H9 (cell line): ENCODE data around the gene RNF145. TPM values are rescaled to one million over a fixed set of nuclear protein-coding genes. Genes with fewer than 3 reads are reported as not detected.

Experiments used
- DNase-seq: peaks from one replicate; pipeline ENCODE4 v3.0.0-alpha.2; 2017
- H2AFZ ChIP-seq: one replicate; pipeline ENCODE4 v1.6.1; 2013; ENCODE audit warnings: mild to moderate bottlenecking, low read length, control low read depth, moderate library complexity
- H2AK5ac ChIP-seq: 2 replicates; pipeline ENCODE4 v1.6.1; 2013; ENCODE audit warnings: low read length, control low read depth, mixed read lengths; ENCODE audit not compliant: insufficient read length
- H2BK120ac ChIP-seq: one replicate; pipeline ENCODE4 v1.6.1; 2013; ENCODE audit warnings: low read depth, mild to moderate bottlenecking, low read length, control low read depth, inconsistent platforms; ENCODE audit not compliant: poor library complexity, severe bottlenecking
- H2BK12ac ChIP-seq: 2 replicates; pipeline ENCODE4 v1.6.1; 2013; ENCODE audit warnings: low read length, control low read depth, mixed read lengths, low read depth; ENCODE audit not compliant: insufficient read length
- H2BK15ac ChIP-seq: 2 replicates; pipeline ENCODE4 v1.6.1; 2013; ENCODE audit warnings: low read depth, low read length, control low read depth
- H2BK20ac ChIP-seq: one replicate; pipeline ENCODE4 v1.6.1; 2013; ENCODE audit warnings: low read depth, mild to moderate bottlenecking, low read length, control low read depth, inconsistent platforms; ENCODE audit not compliant: poor library complexity, severe bottlenecking
- H2BK5ac ChIP-seq: 2 replicates; pipeline ENCODE4 v1.6.1; 2013; ENCODE audit warnings: low read length, control low read depth, mixed read lengths; ENCODE audit not compliant: insufficient read length
- H3K14ac ChIP-seq: 2 replicates; pipeline ENCODE4 v1.6.1; 2013; ENCODE audit warnings: low read length, control low read depth; ENCODE audit not compliant: insufficient read depth
- H3K18ac ChIP-seq: 2 replicates; pipeline ENCODE4 v1.6.1; 2013; ENCODE audit warnings: low read depth, mild to moderate bottlenecking, mixed read lengths, low read length, control low read depth; ENCODE audit not compliant: insufficient read length
- H3K23ac ChIP-seq: 2 replicates; pipeline ENCODE4 v1.6.1; 2013; ENCODE audit warnings: low read length, control low read depth, mixed read lengths, low read depth; ENCODE audit not compliant: insufficient read length
- H3K23me2 ChIP-seq: 2 replicates; pipeline ENCODE4 v1.6.1; 2013; ENCODE audit warnings: low read depth, mild to moderate bottlenecking, mixed read lengths, low read length, control low read depth; ENCODE audit not compliant: insufficient read length, poor library complexity, severe bottlenecking
- H3K27ac ChIP-seq: 2 replicates; pipeline ENCODE4 v1.5.1; 2013; ENCODE audit warnings: low read length, control low read depth, mixed read lengths, low read depth; ENCODE audit not compliant: insufficient read length
- H3K27me3 ChIP-seq: 2 replicates; pipeline ENCODE4 v1.6.1; 2013; ENCODE audit warnings: low read length, control low read depth, inconsistent platforms; ENCODE audit not compliant: insufficient read depth
- H3K4ac ChIP-seq: 2 replicates; pipeline ENCODE4 v1.6.1; 2013; ENCODE audit warnings: low read depth, mild to moderate bottlenecking, control low read depth, inconsistent platforms, low read length, moderate library complexity
- H3K4me1 ChIP-seq: 2 replicates; pipeline ENCODE4 v1.6.1; 2013; ENCODE audit warnings: low read length, control low read depth, inconsistent platforms; ENCODE audit not compliant: insufficient read depth
- H3K4me2 ChIP-seq: 2 replicates; pipeline ENCODE4 v1.6.1; 2013; ENCODE audit warnings: low read length, control low read depth, mixed read lengths; ENCODE audit not compliant: insufficient read length, insufficient read depth
- H3K56ac ChIP-seq: 2 replicates; pipeline ENCODE4 v1.6.1; 2013; ENCODE audit warnings: low read depth, mild to moderate bottlenecking, mixed read lengths, low read length, control low read depth; ENCODE audit not compliant: insufficient read length
- H3K79me1 ChIP-seq: 2 replicates; pipeline ENCODE4 v1.6.1; 2013; ENCODE audit warnings: low read depth, mild to moderate bottlenecking, moderate library complexity, low read length, control low read depth, inconsistent platforms; ENCODE audit not compliant: insufficient read depth, poor library complexity, severe bottlenecking
- H3K79me2 ChIP-seq: 2 replicates; pipeline ENCODE4 v1.6.1; 2013; ENCODE audit warnings: low read length, control low read depth, inconsistent platforms; ENCODE audit not compliant: insufficient read depth
- H3K9ac ChIP-seq: 2 replicates; pipeline ENCODE4 v1.6.1; 2013; ENCODE audit warnings: low read length, control low read depth, mixed read lengths; ENCODE audit not compliant: insufficient read length; ENCODE audit errors: extremely low read depth
- H3K9me3 ChIP-seq: one replicate; pipeline ENCODE4 v1.6.1; 2013; ENCODE audit warnings: low read depth, low read length, inconsistent platforms; ENCODE audit not compliant: control insufficient read depth
- H3T11ph ChIP-seq: one replicate; pipeline ENCODE4 v1.6.1; 2013; ENCODE audit warnings: mild to moderate bottlenecking, low read length, control low read depth, inconsistent platforms
- H4K20me1 ChIP-seq: one replicate; pipeline ENCODE4 v1.6.1; 2013; ENCODE audit not compliant: control insufficient read depth, insufficient read length, insufficient read depth
- H4K5ac ChIP-seq: 2 replicates; pipeline ENCODE4 v1.6.1; 2013; ENCODE audit warnings: low read depth, mild to moderate bottlenecking, mixed read lengths, low read length, control low read depth; ENCODE audit not compliant: insufficient read length
- H4K8ac ChIP-seq: replicated peaks from 2 replicates; pipeline ENCODE4 v1.6.1; 2013; ENCODE audit warnings: low read length, control low read depth, mixed read lengths, low read depth; ENCODE audit not compliant: insufficient read length
- H4K91ac ChIP-seq: 2 replicates; pipeline ENCODE4 v1.6.1; 2013; ENCODE audit warnings: low read depth, mild to moderate bottlenecking, moderate library complexity, mixed read lengths, low read length, control low read depth; ENCODE audit not compliant: insufficient read length
- H3K27ac Mint-ChIP-seq, 3 experiments: 2 replicates in 2 of 3; 3 replicates in 1 of 3; pipeline ENCODE4 v1.8.0; 2020 to 2021; ENCODE audit warnings: mixed read lengths in 3 of 3, mild to moderate bottlenecking in 1 of 3, moderate library complexity in 1 of 3
- H3K27me3 Mint-ChIP-seq: 2 replicates; pipeline ENCODE4 v1.8.0; 2021; ENCODE audit warnings: low read depth, mild to moderate bottlenecking, moderate library complexity, mixed read lengths
- H3K36me3 Mint-ChIP-seq, 3 experiments: 2 replicates in 2 of 3; 3 replicates in 1 of 3; pipeline ENCODE4 v1.8.0; 2020 to 2021; ENCODE audit warnings: low read depth in 3 of 3, mixed read lengths in 3 of 3; ENCODE audit not compliant: insufficient read depth in 1 of 3
- H3K4me1 Mint-ChIP-seq, 2 experiments: 2 replicates each; pipeline ENCODE4 v1.8.0; 2020; ENCODE audit warnings: mixed read lengths in 2 of 2
- H3K4me3 Mint-ChIP-seq, 2 experiments: 2 replicates in 1 of 2; 3 replicates in 1 of 2; pipeline ENCODE4 v1.8.0; 2020 to 2021; ENCODE audit warnings: mild to moderate bottlenecking in 2 of 2, mixed read lengths in 2 of 2, moderate library complexity in 1 of 2
- H3K9me3 Mint-ChIP-seq, 2 experiments: 2 replicates in 1 of 2; 3 replicates in 1 of 2; pipeline ENCODE4 v1.8.0; 2020; ENCODE audit warnings: mild to moderate bottlenecking in 2 of 2, mixed read lengths in 2 of 2, moderate library complexity in 1 of 2
- WGBS: extraction: QIAGEN DNeasy Blood & Tissue Kit; methylation state at CpG from one replicate; pipeline ENCODE4 v1.1.7; 2013; ENCODE audit warnings: missing lambda C conversion rate, low lambda C conversion rate, mixed read lengths; ENCODE audit not compliant: insufficient read length; ENCODE audit errors: extremely low coverage; 5-methylcytosine and 5-hydroxymethylcytosine counted together
- total RNA-seq: library from RNA; stranded (reverse); gene quantifications from 2 replicates; pipeline ENCODE4 v1.2.1, GENCODE V29; 2021
- TF ChIP-seq, protein P1 (sequence below): fragments of 200-600 bp; sonication (generic); conservative IDR thresholded peaks from 3 replicates; pipeline ENCODE4 v1.8.0; 2021; ENCODE audit warnings: antibody characterized with exemption, mild to moderate bottlenecking

The RNF145 gene
- total RNA-seq, 1 experiment from 2014 or later: 59.1 TPM

GRCh38 chr5:159130871-159131270 is 78.5 kb downstream of the RNF145 start:
- no peak overlapping the region for H3K4ac ChIP-seq
- no peak overlapping the region for H3K56ac ChIP-seq
- DNase-seq: no peak
- no peak overlapping the region for H4K5ac ChIP-seq
- no peaks in the 10 kb centered on the region for H3K27me3 ChIP-seq
- no peak overlapping the region for H3K14ac ChIP-seq
- no peaks in the 10 kb centered on the region for H3K23me2 ChIP-seq
- H3K79me1 ChIP-seq: no peaks in the 10 kb centered on the region
- Mint-ChIP-seq H3K4me1 (no peaks in the 10 kb centered on the region), H3K27ac (no peak overlapping the region), H3K4me3 (no peak overlapping the region), H3K9me3 (peaks cover 0 to 4% of the 10 kb centered on the region in 2 experiments; a peak in 1 of 5 replicates), H3K36me3 (no peaks in the 10 kb centered on the region; a peak in 1 of 7 replicates), H3K27me3 (peaks cover 7% of the 10 kb centered on the region; the same call in 1 of the 2 replicates)
- H3K27ac ChIP-seq: no peak overlapping the region
- H2BK15ac ChIP-seq: no peak overlapping the region
- no peak overlapping the region for H3K4me2 ChIP-seq
- H2BK120ac ChIP-seq: no peak overlapping the region
- no peak overlapping the region for H3K9ac ChIP-seq
- no peak overlapping the region for H2BK12ac ChIP-seq
- H2AK5ac ChIP-seq: no peak overlapping the region
- no peaks in the 10 kb centered on the region for H4K20me1 ChIP-seq
- WGBS: no CpG with 5 or more reads among the region's 3 CpGs
- no peak overlapping the region for H4K91ac ChIP-seq
- no peak overlapping the region for H3K23ac ChIP-seq
- no peak overlapping the region for H2BK5ac ChIP-seq
- no peaks in the 10 kb centered on the region for H3K9me3 ChIP-seq
- H3T11ph ChIP-seq: no peak overlapping the region
- H2BK20ac ChIP-seq: no peak overlapping the region
- H3K79me2 ChIP-seq: no peaks in the 10 kb centered on the region
- no peaks in the 10 kb centered on the region; the same call in 1 of the 2 replicates for H3K4me1 ChIP-seq
- no peak overlapping the region for H3K18ac ChIP-seq
- no peak overlapping the region for H4K8ac ChIP-seq
- H2AFZ ChIP-seq: no peak overlapping the region
- TF ChIP-seq, protein P1, sequence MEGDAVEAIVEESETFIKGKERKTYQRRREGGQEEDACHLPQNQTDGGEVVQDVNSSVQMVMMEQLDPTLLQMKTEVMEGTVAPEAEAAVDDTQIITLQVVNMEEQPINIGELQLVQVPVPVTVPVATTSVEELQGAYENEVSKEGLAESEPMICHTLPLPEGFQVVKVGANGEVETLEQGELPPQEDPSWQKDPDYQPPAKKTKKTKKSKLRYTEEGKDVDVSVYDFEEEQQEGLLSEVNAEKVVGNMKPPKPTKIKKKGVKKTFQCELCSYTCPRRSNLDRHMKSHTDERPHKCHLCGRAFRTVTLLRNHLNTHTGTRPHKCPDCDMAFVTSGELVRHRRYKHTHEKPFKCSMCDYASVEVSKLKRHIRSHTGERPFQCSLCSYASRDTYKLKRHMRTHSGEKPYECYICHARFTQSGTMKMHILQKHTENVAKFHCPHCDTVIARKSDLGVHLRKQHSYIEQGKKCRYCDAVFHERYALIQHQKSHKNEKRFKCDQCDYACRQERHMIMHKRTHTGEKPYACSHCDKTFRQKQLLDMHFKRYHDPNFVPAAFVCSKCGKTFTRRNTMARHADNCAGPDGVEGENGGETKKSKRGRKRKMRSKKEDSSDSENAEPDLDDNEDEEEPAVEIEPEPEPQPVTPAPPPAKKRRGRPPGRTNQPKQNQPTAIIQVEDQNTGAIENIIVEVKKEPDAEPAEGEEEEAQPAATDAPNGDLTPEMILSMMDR: no peak
